CD4-positive, alpha-beta memory T cell (primary cell): ENCODE results near the gene LPP. TPM values are rescaled to one million over a fixed set of nuclear protein-coding genes. Genes with fewer than 3 reads are reported as not detected.

ENCODE experiments used
- CTCF ChIA-PET: fragments of 350-600 bp; sonication (Branson Sonifier 250); formaldehyde crosslinking; loops from one replicate; lab custom pipeline; 2021; ENCODE audit warnings: inconsistent platforms; ENCODE audit not compliant: partially characterized antibody; lab: Charles Lee
- POLR2A ChIA-PET: fragments of 350-600 bp; sonication (Branson Sonifier 250); formaldehyde crosslinking; loops from one replicate; lab custom pipeline; 2021; ENCODE audit not compliant: partially characterized antibody; lab: Charles Lee
- DNase-seq, 5 donors: peaks; one replicate each; pipeline versions ENCODE4 v3.0.0 to v3.0.0-alpha.2; 2020 to 2022; ENCODE audit warnings: mixed read lengths in 1 of 5
- H3K27ac ChIP-seq: one replicate; pipeline ENCODE4 v1.7.0; 2013; ENCODE audit warnings: low read depth, low read length
- H3K27me3 ChIP-seq: 2 replicates; pipeline ENCODE4 v1.7.0; 2013; ENCODE audit warnings: mild to moderate bottlenecking, low read length, moderate library complexity; ENCODE audit not compliant: insufficient read depth
- H3K36me3 ChIP-seq: 2 replicates; pipeline ENCODE4 v1.7.0; 2013; ENCODE audit warnings: mild to moderate bottlenecking, low read length, moderate library complexity; ENCODE audit not compliant: insufficient read depth
- H3K4me1 ChIP-seq: 2 replicates; pipeline ENCODE4 v1.7.0; 2013; ENCODE audit warnings: mild to moderate bottlenecking, low read length, moderate library complexity; ENCODE audit not compliant: insufficient read depth
- H3K4me3 ChIP-seq, 2 donors: one replicate each; pipeline ENCODE4 v1.7.0; 2013; ENCODE audit warnings: low read length in 2 of 2, mild to moderate bottlenecking in 1 of 2
- H3K9me3 ChIP-seq, 2 donors: one replicate each; pipeline ENCODE4 v1.7.0; 2013; ENCODE audit warnings: low read length in 2 of 2, control low read depth in 1 of 2; ENCODE audit not compliant: control insufficient read depth in 1 of 2
- H3K27ac Mint-ChIP-seq, 7 donors: one replicate each; pipeline ENCODE4 v1.8.0; 2020 to 2021; ENCODE audit warnings: mixed read lengths in 7 of 7, mild to moderate bottlenecking in 6 of 7, inconsistent platforms in 3 of 7, moderate library complexity in 3 of 7
- H3K27me3 Mint-ChIP-seq, 2 donors: one replicate each; pipeline ENCODE4 v1.8.0; 2020 to 2021; ENCODE audit warnings: mixed read lengths in 2 of 2
- H3K36me3 Mint-ChIP-seq, 2 donors: one replicate each; pipeline ENCODE4 v1.8.0; 2020 to 2021; ENCODE audit warnings: mixed read lengths in 2 of 2, inconsistent platforms in 1 of 2, mild to moderate bottlenecking in 1 of 2
- H3K4me1 Mint-ChIP-seq, 4 donors: one replicate each; pipeline ENCODE4 v1.8.0; 2020 to 2021; ENCODE audit warnings: mixed read lengths in 4 of 4, mild to moderate bottlenecking in 1 of 4
- H3K4me3 Mint-ChIP-seq, 8 donors: one replicate each; pipeline ENCODE4 v1.8.0; 2020 to 2021; ENCODE audit warnings: mixed read lengths in 8 of 8, mild to moderate bottlenecking in 7 of 8, moderate library complexity in 6 of 8, inconsistent platforms in 3 of 8
- H3K9me3 Mint-ChIP-seq, 8 donors: one replicate each; pipeline ENCODE4 v1.8.0; 2020 to 2021; ENCODE audit warnings: mixed read lengths in 8 of 8, mild to moderate bottlenecking in 5 of 8, inconsistent platforms in 3 of 8, moderate library complexity in 1 of 8
- intact Hi-C: fragments of 100-400 bp; cut with micrococcal nuclease; formaldehyde crosslinking; loops from one replicate; pipeline ENCODE4 v1.15.1; 2023
- polyA plus RNA-seq, 2 donors: library from polyadenylated mRNA; unstranded; fragments of 300-500 nt; fragmentation: Illumina TruSeq; gene quantifications; one replicate each; pipeline ENCODE4 v1.2.3, GENCODE V29; 2021
- total RNA-seq, 2 experiments: library from RNA; stranded (reverse); gene quantifications; one replicate each; pipeline ENCODE4 v1.2.3, GENCODE V29; 2021

LPP gene
- total and polyA plus RNA-seq, 4 experiments from 2014 or later, result 10.4 to 27.2 (median 24.7) TPM

DNA sequence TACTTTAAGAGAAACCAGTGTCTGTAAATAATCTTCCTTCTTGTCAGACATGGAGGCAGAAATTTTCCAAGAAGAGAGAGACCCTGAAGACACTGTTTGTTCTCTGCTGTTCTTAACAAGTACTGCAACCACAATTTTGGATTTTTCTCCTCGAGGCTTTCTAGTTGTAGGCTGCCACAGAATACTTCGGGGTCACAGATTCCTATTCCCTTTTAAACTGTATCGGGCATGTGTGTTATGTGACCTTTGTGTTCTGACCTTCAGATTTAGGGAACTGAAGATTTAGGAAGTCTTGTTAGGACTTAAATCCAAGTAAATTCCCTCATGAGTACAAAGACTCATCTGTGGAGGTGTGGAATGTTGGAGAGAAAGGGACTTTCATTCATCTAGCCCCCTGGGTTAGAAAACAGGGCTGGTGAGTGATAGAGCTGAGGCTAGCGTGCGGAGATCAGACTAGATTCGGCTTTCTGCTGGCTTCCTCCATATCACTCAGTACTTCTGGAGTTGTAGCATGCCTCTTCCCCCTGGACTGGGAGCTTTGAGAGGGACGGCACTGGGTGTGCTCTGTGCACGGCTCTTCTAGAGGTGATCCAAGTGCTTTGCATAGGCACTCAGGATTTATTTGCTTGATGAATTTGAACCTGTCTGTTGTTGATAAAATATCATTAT is 237.0 kb downstream of the LPP start:
- peaks cover 15 to 25% (median 17%) of the 10 kb centered on the region in 4 donors for H3K4me1 Mint-ChIP-seq
- H3K27me3 Mint-ChIP-seq, result no peaks in the 10 kb centered on the region
- Histone ChIP-seq H3K36me3 (no peaks in the 10 kb centered on the region), H3K4me3 (no peak overlapping the region), H3K27ac (no peak overlapping the region), H3K9me3 (no peaks in the 10 kb centered on the region), H3K4me1 (peaks cover 6% of the 10 kb centered on the region), H3K27me3 (no peaks in the 10 kb centered on the region)
- peaks cover 0 to 13% of the 10 kb centered on the region in 2 donors for H3K36me3 Mint-ChIP-seq
- peak overlapping the region in 2 of 7 donors; percentile 49 to 80 for H3K27ac Mint-ChIP-seq
- intact Hi-C loops, result no loop called here
- H3K9me3 Mint-ChIP-seq, result no peaks in the 10 kb centered on the region
- ChIA-PET POLR2A (interaction anchor here (1.2 kb wide), 1 partner anchor 646 kb away, joined by 3 read pairs; the partner anchor contains the start of gene BCL6), CTCF (no interaction called here)
- H3K4me3 Mint-ChIP-seq, result no peak overlapping the region
- no peak for DNase-seq

DNA sequence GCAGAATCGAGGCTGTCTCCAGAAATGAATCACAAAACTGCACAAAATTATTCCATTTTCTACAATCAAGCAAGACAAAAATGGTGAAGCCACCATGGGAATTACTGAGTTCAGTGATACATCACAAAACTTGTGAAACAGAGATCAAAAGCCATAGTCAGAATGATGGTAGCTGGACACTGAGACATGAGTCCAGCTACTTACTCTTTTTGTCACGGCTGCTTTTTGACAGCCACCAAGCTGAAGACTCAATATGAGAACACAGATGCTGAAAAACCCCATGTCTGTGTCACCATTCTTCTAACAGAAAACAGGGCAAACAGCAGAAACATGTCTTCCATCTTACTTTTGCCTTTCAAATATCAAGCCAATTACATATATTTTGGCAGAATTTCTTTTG is 237.6 kb downstream of the LPP start:
- H3K27me3 Mint-ChIP-seq, result no peaks in the 10 kb centered on the region
- H3K27ac ChIP-seq, result no peak overlapping the region
- H3K9me3 ChIP-seq, result no peaks in the 10 kb centered on the region
- H3K4me3 ChIP-seq, result no peak overlapping the region
- ChIA-PET CTCF (no interaction called here), POLR2A (no interaction called here)
- intact Hi-C loops, result no loop called here
- H3K4me1 Mint-ChIP-seq, result peaks cover 14 to 23% (median 20%) of the 10 kb centered on the region in 4 donors
- H3K36me3 ChIP-seq, result no peaks in the 10 kb centered on the region
- H3K9me3 Mint-ChIP-seq, result no peaks in the 10 kb centered on the region
- H3K27me3 ChIP-seq, result no peaks in the 10 kb centered on the region
- H3K27ac Mint-ChIP-seq, result peak overlapping the region in 1 of 7 donors; percentile 15
- no peak for DNase-seq
- peaks cover 8% of the 10 kb centered on the region for H3K4me1 ChIP-seq
- no peak overlapping the region for H3K4me3 Mint-ChIP-seq
- peaks cover 0 to 8% of the 10 kb centered on the region in 2 donors for H3K36me3 Mint-ChIP-seq

DNA sequence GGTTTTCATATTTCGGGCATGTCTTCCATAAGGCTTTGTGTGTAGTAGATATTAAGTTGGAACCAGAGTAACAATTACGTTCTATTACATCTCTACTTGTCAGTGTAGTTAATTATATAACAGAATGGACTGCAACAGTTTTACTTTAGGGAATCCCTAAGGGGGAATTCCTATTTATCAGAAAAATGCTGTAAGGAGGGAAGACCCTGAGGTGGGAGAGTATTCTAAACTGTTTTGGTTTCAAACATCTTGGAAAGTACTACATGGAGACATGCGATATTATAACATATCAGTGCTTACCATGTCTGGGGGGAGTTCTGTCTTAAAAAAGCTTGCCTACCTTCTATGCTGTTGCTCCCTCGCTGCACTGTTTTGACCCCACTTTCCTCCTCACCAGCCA is 238.1 kb downstream of the LPP start:
- H3K27ac ChIP-seq, result no peak overlapping the region
- Mint-ChIP-seq H3K9me3 (no peaks in the 10 kb centered on the region), H3K4me3 (no peak overlapping the region), H3K27ac (no peak overlapping the region), H3K27me3 (no peaks in the 10 kb centered on the region), H3K36me3 (peaks cover 0 to 8% of the 10 kb centered on the region in 2 donors), H3K4me1 (peaks cover 19 to 28% (median 25%) of the 10 kb centered on the region in 4 donors)
- H3K9me3 ChIP-seq, result no peaks in the 10 kb centered on the region
- H3K27me3 ChIP-seq, result no peaks in the 10 kb centered on the region
- H3K4me3 ChIP-seq, result no peak overlapping the region
- peaks cover 12% of the 10 kb centered on the region for H3K4me1 ChIP-seq
- intact Hi-C loops, result no loop called here
- DNase-seq, result no peak
- ChIA-PET CTCF (no interaction called here), POLR2A (no interaction called here)
- no peaks in the 10 kb centered on the region for H3K36me3 ChIP-seq

DNA sequence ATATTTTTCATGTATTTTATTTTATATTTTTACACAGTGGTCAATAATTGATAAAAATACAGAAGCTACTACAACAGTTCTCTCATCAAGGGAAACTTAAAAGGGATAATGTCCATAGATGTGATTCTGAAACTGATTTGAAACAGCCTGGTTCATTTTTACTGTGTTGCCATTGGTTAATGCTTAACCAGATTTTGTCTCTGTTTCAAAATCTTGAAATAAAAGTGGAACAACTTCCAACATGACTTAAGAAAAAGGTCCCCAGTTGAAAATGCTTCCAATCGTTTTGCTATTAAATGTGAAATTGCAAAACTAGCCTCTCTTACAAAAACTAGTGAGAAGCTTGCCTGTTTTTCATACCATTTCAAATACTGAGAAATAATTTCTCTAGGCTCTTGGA is 240.7 kb downstream of the LPP start:
- ChIA-PET POLR2A (no interaction called here), CTCF (interaction anchor here (2.8 kb wide), 1 partner anchor 654 kb away, joined by 6 read pairs; no protein-coding TSS in a partner anchor)
- Mint-ChIP-seq H3K27me3 (no peaks in the 10 kb centered on the region), H3K4me1 (peaks cover 32 to 52% (median 42%) of the 10 kb centered on the region in 4 donors), H3K36me3 (peaks cover 0 to 10% of the 10 kb centered on the region in 2 donors), H3K9me3 (no peaks in the 10 kb centered on the region), H3K27ac (no peak overlapping the region), H3K4me3 (no peak overlapping the region)
- no peak overlapping the region for H3K27ac ChIP-seq
- no peaks in the 10 kb centered on the region for H3K9me3 ChIP-seq
- peaks cover 18% of the 10 kb centered on the region for H3K4me1 ChIP-seq
- H3K4me3 ChIP-seq, result no peak overlapping the region
- H3K36me3 ChIP-seq, result no peaks in the 10 kb centered on the region
- intact Hi-C loops, result no loop called here
- no peaks in the 10 kb centered on the region for H3K27me3 ChIP-seq
- DNase-seq, result no peak

DNA sequence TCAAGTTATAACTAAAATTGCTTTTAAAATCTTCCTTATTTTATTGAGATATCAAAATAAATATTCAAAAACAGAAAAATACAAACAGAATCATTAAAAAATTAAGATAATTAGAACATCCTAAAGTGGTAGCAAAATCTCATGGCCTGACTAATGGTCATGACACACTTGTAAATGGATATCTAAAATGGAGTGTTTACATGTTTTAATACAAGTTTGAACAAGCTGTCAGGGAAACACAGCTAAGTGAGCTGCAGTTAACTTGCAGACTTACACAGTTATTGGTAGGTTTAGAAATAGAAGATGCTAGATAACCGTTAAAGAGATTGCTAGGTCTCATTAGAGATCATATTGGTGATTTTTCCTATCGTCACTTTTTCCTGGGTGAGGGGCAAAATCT is 242.3 kb downstream of the LPP start:
- Histone ChIP-seq H3K27me3 (no peaks in the 10 kb centered on the region), H3K4me3 (no peak overlapping the region), H3K9me3 (no peaks in the 10 kb centered on the region), H3K36me3 (no peaks in the 10 kb centered on the region), H3K4me1 (peaks cover 22% of the 10 kb centered on the region), H3K27ac (no peak overlapping the region)
- ChIA-PET CTCF (interaction anchor here (2.8 kb wide), 1 partner anchor 656 kb away, joined by 6 read pairs; no protein-coding TSS in a partner anchor), POLR2A (no interaction called here)
- intact Hi-C loops, result no loop called here
- Mint-ChIP-seq H3K4me3 (peak overlapping the region in 2 of 8 donors; percentile 17 to 76), H3K9me3 (no peaks in the 10 kb centered on the region), H3K27ac (peak overlapping the region in 1 of 7 donors; percentile 48), H3K4me1 (peaks cover 33 to 52% (median 42%) of the 10 kb centered on the region in 4 donors), H3K27me3 (no peaks in the 10 kb centered on the region), H3K36me3 (peaks cover 0 to 10% of the 10 kb centered on the region in 2 donors)
- DNase-seq, result no peak

DNA sequence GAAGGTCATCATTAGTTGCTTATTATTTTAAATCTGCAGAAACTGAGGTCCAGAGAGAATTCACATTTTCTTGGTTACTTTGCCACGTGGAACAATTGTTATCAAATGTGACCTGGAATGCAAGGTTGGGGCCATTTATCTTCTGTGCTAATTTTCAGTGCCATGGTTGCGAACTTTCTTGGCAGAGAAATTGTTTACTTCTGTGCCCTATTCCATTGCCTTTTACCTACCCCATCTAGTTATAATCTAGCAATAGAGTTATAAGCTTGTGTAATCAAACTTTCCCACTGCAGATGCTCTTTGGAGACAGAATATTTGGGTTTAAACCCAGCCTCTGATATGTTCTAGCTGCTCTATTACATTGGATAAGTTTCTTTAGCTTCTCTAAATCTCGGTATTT is 242.9 kb downstream of the LPP start:
- Mint-ChIP-seq H3K4me1 (peaks cover 33 to 51% (median 42%) of the 10 kb centered on the region in 4 donors), H3K36me3 (peaks cover 0 to 13% of the 10 kb centered on the region in 2 donors), H3K4me3 (peak overlapping the region; percentile 5 to 86 (median 78)), H3K9me3 (peaks cover 0 to 2% (median 0%) of the 10 kb centered on the region in 8 donors), H3K27ac (peak overlapping the region in 3 of 7 donors; percentile 79 to 89 (median 86)), H3K27me3 (no peaks in the 10 kb centered on the region)
- ChIA-PET POLR2A (no interaction called here), CTCF (interaction anchor here (1.4 kb wide), 1 partner anchor 12 kb away, joined by 4 read pairs; no protein-coding TSS in a partner anchor)
- peak overlapping the region in 1 of 2 donors; percentile 18 for H3K4me3 ChIP-seq
- no peak for DNase-seq
- no peaks in the 10 kb centered on the region for H3K9me3 ChIP-seq
- no peaks in the 10 kb centered on the region for H3K36me3 ChIP-seq
- no peak overlapping the region for H3K27ac ChIP-seq
- H3K27me3 ChIP-seq, result no peaks in the 10 kb centered on the region
- peaks cover 22% of the 10 kb centered on the region for H3K4me1 ChIP-seq
- intact Hi-C loops, result no loop called here
